ENCODE measurements around the gene RAVER2. TPM values are rescaled to one million over a fixed set of nuclear protein-coding genes. Genes with fewer than 3 reads are reported as not detected.

RAVER2 gene
- total RNA-seq, 1 experiment from 2014 or later, result 13.3 TPM

DNA sequence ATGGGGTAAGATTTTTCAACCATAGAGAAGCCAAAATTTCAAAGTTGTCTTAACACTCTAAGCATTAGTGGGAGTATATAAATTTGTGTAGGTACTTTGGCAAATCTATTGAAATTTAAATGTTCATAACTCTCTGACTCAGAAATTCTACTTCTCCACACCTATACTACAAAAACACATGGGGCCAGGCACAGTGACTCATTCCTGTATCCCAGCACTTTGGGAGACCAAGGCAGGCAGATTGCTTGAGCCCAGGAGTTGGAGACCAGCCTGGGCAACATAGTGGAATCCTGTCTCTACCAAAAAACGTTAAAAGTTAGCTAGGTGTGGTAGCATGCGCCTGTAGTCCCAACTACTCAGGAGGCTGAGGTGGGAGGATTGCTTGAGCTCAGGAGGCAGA, 41.3 kb upstream of the RAVER2 start:
- no peak overlapping the region for H3K4me3 Mint-ChIP-seq
- H3K27ac Mint-ChIP-seq, result no peak overlapping the region; a peak in 1 of 7 replicates
- no peak overlapping the region for H2AK5ac ChIP-seq (ENCODE audit: insufficient read length, low read length)
- no peaks in the 10 kb centered on the region for H3K27me3 ChIP-seq (ENCODE audit: insufficient read depth, low read length)
- no peak overlapping the region for H3K18ac ChIP-seq (ENCODE audit: insufficient read length, low read depth, low read length)
- H4K91ac ChIP-seq (ENCODE audit: insufficient read length, low read depth, low read length), result no peak overlapping the region
- no peak overlapping the region for H2BK5ac ChIP-seq (ENCODE audit: insufficient read length, low read length)
- H3K27me3 Mint-ChIP-seq (ENCODE audit: low read depth), result no peaks in the 10 kb centered on the region
- TF ChIP-seq, protein P1, sequence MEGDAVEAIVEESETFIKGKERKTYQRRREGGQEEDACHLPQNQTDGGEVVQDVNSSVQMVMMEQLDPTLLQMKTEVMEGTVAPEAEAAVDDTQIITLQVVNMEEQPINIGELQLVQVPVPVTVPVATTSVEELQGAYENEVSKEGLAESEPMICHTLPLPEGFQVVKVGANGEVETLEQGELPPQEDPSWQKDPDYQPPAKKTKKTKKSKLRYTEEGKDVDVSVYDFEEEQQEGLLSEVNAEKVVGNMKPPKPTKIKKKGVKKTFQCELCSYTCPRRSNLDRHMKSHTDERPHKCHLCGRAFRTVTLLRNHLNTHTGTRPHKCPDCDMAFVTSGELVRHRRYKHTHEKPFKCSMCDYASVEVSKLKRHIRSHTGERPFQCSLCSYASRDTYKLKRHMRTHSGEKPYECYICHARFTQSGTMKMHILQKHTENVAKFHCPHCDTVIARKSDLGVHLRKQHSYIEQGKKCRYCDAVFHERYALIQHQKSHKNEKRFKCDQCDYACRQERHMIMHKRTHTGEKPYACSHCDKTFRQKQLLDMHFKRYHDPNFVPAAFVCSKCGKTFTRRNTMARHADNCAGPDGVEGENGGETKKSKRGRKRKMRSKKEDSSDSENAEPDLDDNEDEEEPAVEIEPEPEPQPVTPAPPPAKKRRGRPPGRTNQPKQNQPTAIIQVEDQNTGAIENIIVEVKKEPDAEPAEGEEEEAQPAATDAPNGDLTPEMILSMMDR (conservative IDR thresholded peaks at IDR 0.05), result no peak
- no CpG with 5 or more reads among the region's 2 CpGs for WGBS (ENCODE audit: extremely low coverage, insufficient read length, low lambda C conversion rate)
- no peak overlapping the region for H3K14ac ChIP-seq (ENCODE audit: insufficient read depth, low read length)
- peaks cover 10 to 11% of the 10 kb centered on the region in 2 experiments for H3K4me1 Mint-ChIP-seq
- DNase-seq, result no peak
- no peak overlapping the region for H2BK120ac ChIP-seq (ENCODE audit: low read depth, low read length, poor library complexity, severe bottlenecking)
- no peak overlapping the region for H4K5ac ChIP-seq (ENCODE audit: insufficient read length, low read depth, low read length)
- H4K20me1 ChIP-seq (ENCODE audit: control insufficient read depth, insufficient read depth, insufficient read length), result no peaks in the 10 kb centered on the region
- H3T11ph ChIP-seq (ENCODE audit: low read length), result no peak overlapping the region
- no peak overlapping the region for H4K8ac ChIP-seq (replicated peaks; ENCODE audit: insufficient read length, low read depth, low read length)
- H3K27ac ChIP-seq (ENCODE audit: insufficient read length, low read depth, low read length), result no peak overlapping the region
- H2BK12ac ChIP-seq (ENCODE audit: insufficient read length, low read depth, low read length), result no peak overlapping the region
- H3K23ac ChIP-seq (ENCODE audit: insufficient read length, low read depth, low read length), result no peak overlapping the region
- no peaks in the 10 kb centered on the region for H3K79me1 ChIP-seq (ENCODE audit: insufficient read depth, low read depth, low read length, poor library complexity, severe bottlenecking)
- no peak overlapping the region for H3K4ac ChIP-seq (ENCODE audit: low read depth, low read length)
- H2AFZ ChIP-seq (ENCODE audit: low read length), result no peak overlapping the region
- no peaks in the 10 kb centered on the region for H3K9me3 ChIP-seq (ENCODE audit: control insufficient read depth, low read depth, low read length)
- peaks cover 0 to 3% of the 10 kb centered on the region in 2 experiments; a peak in 1 of 5 replicates for H3K9me3 Mint-ChIP-seq
- H3K56ac ChIP-seq (ENCODE audit: insufficient read length, low read depth, low read length), result no peak overlapping the region
- H3K79me2 ChIP-seq (ENCODE audit: insufficient read depth, low read length), result no peaks in the 10 kb centered on the region
- H2BK20ac ChIP-seq (ENCODE audit: low read depth, low read length, poor library complexity, severe bottlenecking), result no peak overlapping the region
- H3K9ac ChIP-seq (ENCODE audit: extremely low read depth, insufficient read length, low read length), result no peak overlapping the region
- no peaks in the 10 kb centered on the region for H3K23me2 ChIP-seq (ENCODE audit: insufficient read length, low read depth, low read length, poor library complexity, severe bottlenecking)
- no peaks in the 10 kb centered on the region for H3K36me3 Mint-ChIP-seq (ENCODE audit: insufficient read depth in 1 of 3, low read depth in 3 of 3)
- H3K4me2 ChIP-seq (ENCODE audit: insufficient read depth, insufficient read length, low read length), result no peak overlapping the region
- peaks cover 4% of the 10 kb centered on the region; the same call in 1 of the 2 replicates for H3K4me1 ChIP-seq (ENCODE audit: insufficient read depth, low read length)
- H2BK15ac ChIP-seq (ENCODE audit: low read depth, low read length), result no peak overlapping the region

All from H9 (cell line).